Neuron (in vitro differentiated cells): Measurements from ENCODE around the gene HSD17B11.
"Not testable (repeated sequence)": the region's sequence is repeated elsewhere in the genome, so short reads cannot be mapped to it uniquely, and the experiment has no call there.

Experiments
- H2AFZ ChIP-seq: one replicate; pipeline ENCODE4 v1.6.1; 2013; ENCODE audit warnings: low read depth, mild to moderate bottlenecking, inconsistent platforms, low read length, moderate library complexity
- H3K27me3 ChIP-seq: one replicate; pipeline ENCODE4 v1.6.1; 2013; ENCODE audit warnings: low read length; ENCODE audit not compliant: insufficient read depth
- H3K36me3 ChIP-seq: one replicate; pipeline ENCODE4 v1.6.1; 2013; ENCODE audit warnings: low read length; ENCODE audit not compliant: insufficient read depth
- H3K4me1 ChIP-seq: one replicate; pipeline ENCODE4 v1.6.1; 2013; ENCODE audit warnings: low read length; ENCODE audit not compliant: insufficient read depth
- H3K4me3 ChIP-seq: 2 replicates; pipeline ENCODE4 v1.5.1; 2013; ENCODE audit warnings: mild to moderate bottlenecking, low read length, moderate library complexity
- H3K9me3 ChIP-seq: one replicate; pipeline ENCODE4 v1.6.1; 2013; ENCODE audit warnings: low read length

The HSD17B11 gene

GRCh38 chr4:87304745-87305432, 86.1 kb downstream of the HSD17B11 start:
- Histone ChIP-seq H3K4me1 (peaks cover 9% of the 10 kb centered on the region), H3K9me3 (no peaks in the 10 kb centered on the region), H2AFZ (no peak overlapping the region), H3K4me3 (no peak overlapping the region), H3K36me3 (no peaks in the 10 kb centered on the region), H3K27me3 (no peaks in the 10 kb centered on the region)

DNA sequence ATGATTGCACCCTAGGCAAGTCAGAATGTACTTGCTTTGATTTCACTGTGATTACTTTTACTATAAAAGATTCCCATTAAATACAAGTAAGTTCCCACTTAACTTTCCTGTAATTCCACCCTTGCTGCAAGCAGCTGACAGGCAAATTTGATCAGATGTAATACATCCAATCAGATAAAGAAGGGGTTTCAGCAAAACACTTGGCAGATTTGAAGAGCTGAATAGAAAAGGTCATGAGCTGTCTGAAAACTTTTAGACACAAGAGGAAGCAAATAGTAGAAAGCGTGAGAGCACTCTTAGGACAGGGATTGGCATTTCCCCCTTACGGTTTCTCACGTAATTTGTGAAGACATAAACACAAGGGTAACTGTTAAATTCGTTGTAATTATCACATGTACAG, 91.1 kb downstream of the HSD17B11 start:
- Histone ChIP-seq H3K36me3 (no peaks in the 10 kb centered on the region), H3K27me3 (no peaks in the 10 kb centered on the region), H3K4me1 (peaks cover 6% of the 10 kb centered on the region), H3K4me3 (no peak overlapping the region), H3K9me3 (no peaks in the 10 kb centered on the region), H2AFZ (peak overlapping the region; percentile 5)

DNA sequence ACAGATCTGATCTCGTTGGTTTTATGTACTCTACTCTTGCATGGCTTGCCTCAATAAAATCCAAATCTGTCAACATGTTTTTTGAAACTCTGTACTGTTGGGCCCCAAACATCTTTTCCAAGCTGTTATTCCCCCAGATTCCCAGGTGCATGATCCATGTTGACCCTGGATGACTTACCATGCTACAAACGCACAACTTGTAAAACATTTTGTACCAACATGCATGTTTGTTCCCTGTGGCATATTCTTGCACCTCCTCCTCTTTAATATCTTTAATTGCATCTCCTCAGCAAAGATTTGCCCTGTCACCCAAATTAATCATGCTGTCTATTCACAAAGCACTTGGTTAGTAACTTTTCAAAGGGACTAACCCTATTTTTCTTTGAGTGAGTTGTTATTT, 92.6 kb downstream of the HSD17B11 start:
- Histone ChIP-seq H3K9me3 (no peaks in the 10 kb centered on the region), H2AFZ (no peak overlapping the region), H3K27me3 (no peaks in the 10 kb centered on the region), H3K4me1 (peaks cover 3% of the 10 kb centered on the region), H3K4me3 (no peak overlapping the region), H3K36me3 (no peaks in the 10 kb centered on the region)

GRCh38 chr4:87294911-87295310, 96.1 kb downstream of the HSD17B11 start:
- not testable (repeated sequence) for H3K27me3 ChIP-seq, H3K4me1 ChIP-seq

DNA sequence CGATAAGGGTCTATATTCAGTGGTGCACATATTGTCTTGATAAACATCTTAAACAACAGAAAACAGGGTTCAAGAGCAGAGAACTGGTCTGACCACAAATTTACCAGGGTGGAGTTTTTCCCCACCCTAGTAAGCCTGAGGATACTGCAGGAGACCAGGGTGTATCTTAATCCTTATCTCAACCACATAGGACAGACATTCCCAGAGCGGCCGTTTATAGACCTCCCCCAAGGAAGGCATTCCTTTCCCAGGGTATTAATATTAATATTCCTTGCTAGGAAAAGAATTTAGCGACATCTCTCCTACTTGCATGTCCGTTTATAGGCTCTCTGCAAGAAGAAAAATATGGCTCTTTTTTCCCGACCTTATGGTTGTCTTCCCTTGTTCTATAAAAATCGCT, 97.1 kb downstream of the HSD17B11 start:
- not testable (repeated sequence) for H3K4me3 ChIP-seq, H3K36me3 ChIP-seq, H3K4me1 ChIP-seq, H3K27me3 ChIP-seq, H2AFZ ChIP-seq, H3K9me3 ChIP-seq

More at GRCh38 chr4:87294911-87295310, 96.1 kb downstream of the HSD17B11 start:
- H2AFZ ChIP-seq, H3K4me3 ChIP-seq, H3K36me3 ChIP-seq, H3K9me3 ChIP-seq: not testable (repeated sequence)

- Histone ChIP-seq H3K36me3 (no peaks in the 10 kb centered on the region), H3K9me3 (peaks cover 7% of the 10 kb centered on the region), H2AFZ (no peak overlapping the region), H3K27me3 (no peaks in the 10 kb centered on the region), H3K4me1 (no peaks in the 10 kb centered on the region), H3K4me3 (no peak overlapping the region)
Observed at GRCh38 chr4:87286970-87287369, 104.0 kb downstream of the HSD17B11 start.
